Progenitor cell of endocrine pancreas (in vitro differentiated cells): Measurements from ENCODE around the gene RASGEF1C. TPM values are rescaled to one million over a fixed set of nuclear protein-coding genes. Genes with fewer than 3 reads are reported as not detected.
A peak's percentile ranks its signal among the peaks of the same experiment; 100 is the strongest.
"Not testable (repeated sequence)": the region's sequence is repeated elsewhere in the genome, so short reads cannot be mapped to it uniquely, and the experiment has no call there.

Experiments used
- DNase-seq: peaks from one replicate; pipeline ENCODE4 v3.0.0; 2021; ENCODE audit warnings: low spot score; ENCODE audit not compliant: unreplicated experiment
- H3K27ac Mint-ChIP-seq: 2 replicates; pipeline ENCODE4 v1.8.0; 2021; ENCODE audit warnings: mild to moderate bottlenecking, moderate library complexity, mixed read lengths
- H3K27me3 Mint-ChIP-seq: 2 replicates; pipeline ENCODE4 v1.8.0; 2021; ENCODE audit warnings: mixed read lengths
- H3K36me3 Mint-ChIP-seq: 2 replicates; pipeline ENCODE4 v1.8.0; 2022; ENCODE audit warnings: mixed read lengths; ENCODE audit not compliant: insufficient read depth
- H3K4me1 Mint-ChIP-seq: 2 replicates; pipeline ENCODE4 v1.8.0; 2021; ENCODE audit warnings: low read depth, mixed read lengths
- H3K4me3 Mint-ChIP-seq: 2 replicates; pipeline ENCODE4 v1.8.0; 2021; ENCODE audit warnings: low read depth, mild to moderate bottlenecking, moderate library complexity, mixed read lengths
- H3K9me3 Mint-ChIP-seq: 2 replicates; pipeline ENCODE4 v1.8.0; 2021; ENCODE audit warnings: low read depth, mixed read lengths
- total RNA-seq: library from RNA; stranded (reverse); gene quantifications from 2 replicates; pipeline ENCODE4 v1.2.1, GENCODE V29; 2021
- TF ChIP-seq, protein P1 (sequence below): fragments of 200-600 bp; sonication (generic); IDR thresholded peaks from one replicate; pipeline ENCODE4 v1.5.0; 2021; ENCODE audit warnings: antibody characterized with exemption, mild to moderate bottlenecking; ENCODE audit not compliant: unreplicated experiment

RASGEF1C gene
- total RNA-seq, 1 donor from 2014 or later = 1.3 TPM

DNA sequence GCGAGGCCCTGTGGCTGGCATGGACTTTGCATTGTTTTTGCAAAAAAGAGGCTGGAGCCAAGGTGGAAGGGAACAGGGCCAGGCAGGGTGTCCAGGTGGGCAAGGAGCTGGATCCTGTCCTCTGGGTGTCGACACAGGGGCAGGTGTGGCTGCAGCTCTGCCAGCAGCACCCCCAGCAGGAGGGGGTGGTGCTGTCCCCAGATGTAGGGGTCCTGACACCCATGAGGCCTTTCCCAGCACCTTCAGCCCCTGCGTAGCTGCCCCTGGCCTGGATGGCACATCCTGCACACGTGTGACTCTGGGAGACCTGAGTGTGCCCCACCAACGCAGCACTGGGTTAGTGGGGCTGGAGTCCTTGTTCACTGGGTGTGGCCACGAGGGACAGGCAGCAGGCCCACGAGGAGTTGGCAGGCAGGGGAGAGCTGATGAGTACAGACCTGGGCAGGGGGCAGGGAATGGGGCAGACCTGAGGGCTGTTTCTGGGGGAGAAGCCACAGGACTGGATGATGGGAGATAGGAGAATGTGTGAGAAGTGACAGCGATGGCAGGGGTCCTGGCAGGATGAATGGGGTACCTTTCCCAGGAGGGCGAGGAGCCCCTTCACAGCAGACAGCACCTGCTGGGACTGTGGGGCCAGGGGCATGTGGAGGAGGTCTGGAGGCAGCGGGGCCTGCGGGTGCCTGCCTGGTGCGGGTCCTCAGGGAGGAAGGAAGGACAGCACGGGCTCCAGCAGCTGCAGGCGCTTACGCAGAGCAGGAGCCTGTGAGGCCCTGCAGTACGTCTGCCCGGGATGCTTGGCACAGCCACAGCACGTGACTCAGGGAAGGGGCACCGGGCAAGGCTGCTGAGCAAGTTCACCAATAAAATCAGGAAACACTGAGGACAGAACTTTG is 3.6 kb upstream of the RASGEF1C start:
- Mint-ChIP-seq H3K36me3 (no peaks in the 10 kb centered on the region), H3K4me1 (peaks cover 1% of the 10 kb centered on the region), H3K9me3 (peaks cover 3% of the 10 kb centered on the region), H3K27ac (no peak overlapping the region), H3K4me3 (no peak overlapping the region), H3K27me3 (peaks cover 28% of the 10 kb centered on the region)
- DNase-seq = no peak
- TF ChIP-seq, protein P1, sequence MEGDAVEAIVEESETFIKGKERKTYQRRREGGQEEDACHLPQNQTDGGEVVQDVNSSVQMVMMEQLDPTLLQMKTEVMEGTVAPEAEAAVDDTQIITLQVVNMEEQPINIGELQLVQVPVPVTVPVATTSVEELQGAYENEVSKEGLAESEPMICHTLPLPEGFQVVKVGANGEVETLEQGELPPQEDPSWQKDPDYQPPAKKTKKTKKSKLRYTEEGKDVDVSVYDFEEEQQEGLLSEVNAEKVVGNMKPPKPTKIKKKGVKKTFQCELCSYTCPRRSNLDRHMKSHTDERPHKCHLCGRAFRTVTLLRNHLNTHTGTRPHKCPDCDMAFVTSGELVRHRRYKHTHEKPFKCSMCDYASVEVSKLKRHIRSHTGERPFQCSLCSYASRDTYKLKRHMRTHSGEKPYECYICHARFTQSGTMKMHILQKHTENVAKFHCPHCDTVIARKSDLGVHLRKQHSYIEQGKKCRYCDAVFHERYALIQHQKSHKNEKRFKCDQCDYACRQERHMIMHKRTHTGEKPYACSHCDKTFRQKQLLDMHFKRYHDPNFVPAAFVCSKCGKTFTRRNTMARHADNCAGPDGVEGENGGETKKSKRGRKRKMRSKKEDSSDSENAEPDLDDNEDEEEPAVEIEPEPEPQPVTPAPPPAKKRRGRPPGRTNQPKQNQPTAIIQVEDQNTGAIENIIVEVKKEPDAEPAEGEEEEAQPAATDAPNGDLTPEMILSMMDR = no peak

DNA sequence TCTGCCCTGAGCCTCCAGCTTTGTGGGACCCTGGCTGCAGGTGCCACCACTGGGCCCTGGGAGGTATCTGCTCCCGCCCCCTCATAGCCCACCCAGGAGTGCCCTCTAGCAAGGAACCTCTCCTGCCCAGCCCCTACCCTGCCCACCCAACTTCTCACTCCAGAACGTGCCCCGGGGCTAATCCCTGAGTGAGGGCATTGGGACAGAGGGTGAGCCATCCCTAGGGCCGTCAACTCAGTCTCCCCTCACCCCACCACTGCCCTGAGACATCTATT is 2.7 kb upstream of the RASGEF1C start:
- no peak overlapping the region for H3K27ac Mint-ChIP-seq
- H3K4me1 Mint-ChIP-seq = peaks cover 1% of the 10 kb centered on the region
- TF ChIP-seq, protein P1 = no peak
- peaks cover 3% of the 10 kb centered on the region for H3K9me3 Mint-ChIP-seq
- no peaks in the 10 kb centered on the region for H3K36me3 Mint-ChIP-seq
- no peak for DNase-seq
- H3K27me3 Mint-ChIP-seq = peaks cover 35% of the 10 kb centered on the region
- H3K4me3 Mint-ChIP-seq = no peak overlapping the region

DNA sequence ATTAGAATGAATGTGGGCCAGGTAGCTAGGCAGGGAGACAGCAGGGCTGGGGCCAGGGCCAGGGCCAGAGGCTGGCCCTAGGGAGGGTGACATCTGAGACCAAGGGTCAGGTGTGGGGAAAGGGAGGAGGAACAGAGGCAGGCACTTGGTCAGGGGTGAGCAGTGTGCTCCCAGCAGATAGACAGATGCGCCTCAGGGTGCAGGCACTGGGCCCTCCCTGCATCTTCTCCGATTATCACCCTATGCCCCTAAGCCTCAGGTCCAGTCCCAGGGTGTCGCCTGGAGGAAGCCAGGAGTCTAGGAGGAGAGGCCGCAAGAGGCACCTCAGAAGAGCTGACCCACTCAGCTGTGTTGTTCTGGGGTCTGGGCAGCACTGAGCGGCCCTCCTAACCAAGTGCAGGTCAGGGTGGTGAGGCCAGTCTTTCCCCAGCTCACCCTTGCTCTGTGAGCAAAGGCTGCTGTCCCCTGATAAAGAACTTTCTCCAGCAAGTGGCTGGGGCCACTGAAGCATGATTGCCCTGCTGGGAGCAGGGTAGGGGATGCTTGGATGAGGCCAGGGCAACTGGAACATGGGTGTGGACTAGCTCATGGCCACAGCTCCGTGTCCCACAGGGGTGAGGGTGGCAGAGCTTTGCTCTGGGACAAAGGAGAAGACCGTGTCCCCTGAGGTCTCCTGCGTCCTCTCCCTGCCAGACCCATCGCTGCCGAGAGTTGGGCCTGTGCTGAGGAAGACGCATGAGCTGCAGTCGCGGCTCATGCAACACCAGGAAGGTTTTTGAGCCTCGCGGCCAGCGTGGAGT is 2.1 kb upstream of the RASGEF1C start:
- TF ChIP-seq, protein P1 = no peak
- Mint-ChIP-seq H3K27me3 (peaks cover 37% of the 10 kb centered on the region), H3K9me3 (peaks cover 3% of the 10 kb centered on the region), H3K36me3 (no peaks in the 10 kb centered on the region), H3K4me1 (peaks cover 1% of the 10 kb centered on the region), H3K4me3 (no peak overlapping the region), H3K27ac (no peak overlapping the region)
- DNase-seq = no peak

DNA sequence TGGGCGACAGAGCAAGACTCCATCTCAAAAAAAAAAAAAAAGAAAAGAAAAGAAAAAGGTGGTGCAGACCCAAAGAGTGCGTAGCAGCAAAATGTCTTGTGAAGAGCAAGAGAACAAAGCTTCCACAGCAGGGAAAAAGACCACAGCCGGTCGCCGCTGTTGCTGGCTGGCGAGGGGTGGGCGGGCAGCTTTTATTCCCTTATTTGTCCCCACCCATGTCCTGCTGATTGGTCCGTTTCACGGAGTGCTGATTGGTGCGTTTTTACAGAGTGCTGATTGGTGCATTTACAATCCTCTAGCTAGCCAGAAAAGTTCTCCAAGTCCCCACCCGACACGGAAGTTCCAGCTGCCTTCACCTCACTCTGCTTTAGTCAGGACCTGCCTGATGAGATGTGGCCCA is 1.1 kb upstream of the RASGEF1C start:
- Mint-ChIP-seq H3K4me3 (peak overlapping the region; percentile 62), H3K27me3 (peaks cover 41% of the 10 kb centered on the region)
- H3K4me1 Mint-ChIP-seq, H3K36me3 Mint-ChIP-seq, H3K9me3 Mint-ChIP-seq, DNase-seq, H3K27ac Mint-ChIP-seq: not testable (repeated sequence)

DNA sequence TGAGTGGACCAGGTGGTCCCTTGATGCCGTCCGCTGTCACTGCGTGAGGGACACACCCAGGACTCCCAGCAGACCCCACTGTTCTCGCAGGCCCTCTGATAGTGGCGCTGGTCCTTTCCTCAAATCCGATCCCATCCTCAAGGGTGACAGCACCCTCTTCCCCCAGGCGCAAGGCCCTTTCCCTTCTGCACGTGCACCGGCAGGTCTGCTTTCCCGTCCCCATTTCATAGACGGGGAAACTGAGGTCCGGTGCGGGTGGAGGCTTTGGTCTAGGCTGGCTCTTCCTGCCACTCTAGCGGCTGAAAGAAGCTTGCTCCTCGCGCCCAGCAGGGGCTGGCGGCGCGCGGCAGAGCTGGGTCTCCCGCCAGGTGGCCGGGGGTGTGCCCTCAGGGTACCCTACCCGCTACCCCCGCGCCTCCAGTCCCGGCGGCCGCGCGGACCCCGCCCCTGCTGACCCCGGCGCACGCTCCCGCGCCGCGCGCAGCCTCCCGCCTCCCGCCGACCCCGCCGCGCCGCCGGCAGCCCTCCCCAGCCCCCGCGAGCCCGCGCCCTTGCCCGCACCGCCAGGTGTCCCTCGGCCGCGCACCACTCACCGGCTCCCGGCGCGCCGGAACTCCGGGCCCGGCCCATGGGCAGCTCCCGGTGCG is 453 bp downstream of the RASGEF1C start:
- H3K4me3 Mint-ChIP-seq = peak overlapping the region; percentile 55
- H3K4me1 Mint-ChIP-seq = peaks cover 1% of the 10 kb centered on the region
- TF ChIP-seq, protein P1 = peak; percentile 30
- no peak for DNase-seq
- H3K27ac Mint-ChIP-seq = no peak overlapping the region
- H3K9me3 Mint-ChIP-seq = no peaks in the 10 kb centered on the region
- H3K36me3 Mint-ChIP-seq = no peaks in the 10 kb centered on the region
- H3K27me3 Mint-ChIP-seq = peaks cover 36% of the 10 kb centered on the region
